Cardiac muscle cell (in vitro differentiated cells and primary cell): ENCODE measurements around the gene PGRMC1. TPM values are rescaled to one million over a fixed set of nuclear protein-coding genes. Genes with fewer than 3 reads are reported as not detected.

Source experiments
- DNase-seq, 2 donors: peaks; one replicate each; pipeline versions ENCODE4 v3.0.0 to v3.0.0-alpha.2; 2010 to 2017; ENCODE audit warnings: low read depth in 1 of 2, low spot score in 1 of 2
- H3K27ac ChIP-seq: fragments of 200-600 bp; sonication (generic); 2 replicates; pipeline ENCODE4 v1.5.1; 2016
- H3K27me3 ChIP-seq: fragments of 200-600 bp; sonication (generic); 2 replicates; pipeline ENCODE4 v1.6.0; 2016; ENCODE audit warnings: control low read depth
- H3K36me3 ChIP-seq: fragments of 200-600 bp; sonication (generic); 2 replicates; pipeline ENCODE4 v1.5.1; 2016; ENCODE audit warnings: control low read depth
- H3K4me1 ChIP-seq: fragments of 200-600 bp; sonication (generic); 2 replicates; pipeline ENCODE4 v1.8.1; 2017; ENCODE audit warnings: low read depth, mild to moderate bottlenecking, mixed run types
- H3K4me3 ChIP-seq: fragments of 200-600 bp; sonication (generic); 2 replicates; pipeline ENCODE4 v1.5.1; 2016; ENCODE audit warnings: mild to moderate bottlenecking
- H3K9me3 ChIP-seq: fragments of 200-600 bp; sonication (generic); 2 replicates; pipeline ENCODE4 v1.5.1; 2017; ENCODE audit warnings: low read depth, mild to moderate bottlenecking, control low read depth
- CTCF ChIP-seq: IDR thresholded peaks from 2 replicates; pipeline ENCODE4 v1.5.1; 2012; ENCODE audit warnings: low read depth, mild to moderate bottlenecking, low read length
- polyA plus RNA-seq: library from polyadenylated mRNA; unstranded; fragments of >200 nt; fragmentation: Nextera tagmentation; extraction: Ambion mirVana; gene quantifications from 2 replicates; pipeline ENCODE4 v1.2.1, GENCODE V29; 2016
- total RNA-seq: library from RNA; depleted of rRNA; stranded (reverse); fragments of >200 nt; gene quantifications from 2 replicates; pipeline ENCODE4 v1.2.3, GENCODE V29; 2016

The PGRMC1 gene
- total and polyA plus RNA-seq, 2 experiments from 2014 or later, result 121 to 156 TPM

DNA sequence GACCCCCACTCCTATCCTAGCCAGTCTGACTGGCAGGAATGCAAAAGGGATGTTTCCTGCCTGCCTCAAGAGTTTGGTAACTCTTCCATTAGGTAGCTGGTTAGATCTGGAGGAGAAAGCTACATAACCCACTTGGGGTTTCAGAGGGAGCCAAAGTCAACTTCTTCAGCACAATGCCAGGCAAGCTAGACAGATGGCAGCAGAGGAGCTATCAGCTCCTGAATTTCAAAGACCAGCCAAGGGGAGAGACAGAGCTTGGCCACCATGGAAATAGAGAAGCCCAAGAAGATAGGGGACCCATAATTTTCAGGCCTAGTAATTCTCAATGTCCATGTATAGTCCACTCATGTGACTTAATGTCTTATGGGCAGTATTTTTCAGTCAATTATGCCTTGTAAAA, 56.4 kb downstream of the PGRMC1 start:
- Histone ChIP-seq H3K36me3 (no peaks in the 10 kb centered on the region), H3K27me3 (no peaks in the 10 kb centered on the region), H3K4me3 (no peak overlapping the region), H3K4me1 (no peaks in the 10 kb centered on the region), H3K9me3 (no peaks in the 10 kb centered on the region), H3K27ac (no peak overlapping the region)
- no peak for DNase-seq
- no peak for TF ChIP-seq CTCF

Other genes with a start within 250 kb of the PGRMC1 start
- gene CT47C1, start 163.3 kb upstream of the PGRMC1 start, total RNA-seq, result not detected in 2 replicates
- gene CT47C1, start 163.3 kb upstream of the PGRMC1 start, polyA plus RNA-seq, result not detected in 2 replicates
- not detected in 2 replicates for gene KIAA1210, start 108.5 kb upstream of the PGRMC1 start, total RNA-seq
- not detected in 2 replicates for gene KIAA1210, start 108.5 kb upstream of the PGRMC1 start, polyA plus RNA-seq
- 2.0 and 3.5 TPM in 2 replicates for gene SLC25A43, start 163.1 kb downstream of the PGRMC1 start, total RNA-seq
- gene SLC25A43, start 163.1 kb downstream of the PGRMC1 start, polyA plus RNA-seq, result 2.6 and 3.0 TPM in 2 replicates
- 373 and 552 TPM in 2 replicates for gene SLC25A5, start 232.2 kb downstream of the PGRMC1 start, total RNA-seq
- gene SLC25A5, start 232.2 kb downstream of the PGRMC1 start, polyA plus RNA-seq, result 501 and 563 TPM in 2 replicates